Osteoblast (primary cell): ENCODE data around the gene LRP2BP. TPM values are rescaled to one million over a fixed set of nuclear protein-coding genes. Genes with fewer than 3 reads are reported as not detected.
A peak's percentile ranks its signal among the peaks of the same experiment; 100 is the strongest.

Source experiments
- DNase-seq: peaks from one replicate; pipeline ENCODE4 v3.0.0; 2011; ENCODE audit warnings: low spot score, mixed read lengths; ENCODE audit not compliant: insufficient read length; ENCODE audit errors: missing footprints
- H2AFZ ChIP-seq: 2 replicates; pipeline ENCODE4 v1.6.0; 2011; ENCODE audit warnings: mild to moderate bottlenecking, low read length
- H3K27ac ChIP-seq: 2 replicates; pipeline ENCODE4 v1.5.1; 2011; ENCODE audit warnings: mild to moderate bottlenecking, low read depth, low read length, moderate library complexity
- H3K27me3 ChIP-seq: 2 replicates; pipeline ENCODE4 v1.6.0; 2012; ENCODE audit warnings: mild to moderate bottlenecking, control low read depth, inconsistent platforms, low read length, moderate library complexity; ENCODE audit not compliant: insufficient read depth
- H3K36me3 ChIP-seq: 2 replicates; pipeline ENCODE4 v1.5.1; 2011; ENCODE audit warnings: mild to moderate bottlenecking, low read length, control low read depth, moderate library complexity; ENCODE audit not compliant: insufficient read depth
- H3K4me1 ChIP-seq: 2 replicates; pipeline ENCODE4 v1.5.1; 2011; ENCODE audit warnings: mild to moderate bottlenecking, low read length, control low read depth, moderate library complexity; ENCODE audit not compliant: insufficient read depth
- H3K4me2 ChIP-seq: 2 replicates; pipeline ENCODE4 v1.6.0; 2011; ENCODE audit warnings: mild to moderate bottlenecking, low read length; ENCODE audit not compliant: insufficient read depth
- H3K4me3 ChIP-seq: fragments of 200-600 bp; sonication (generic); 3 replicates; pipeline ENCODE4 v1.5.1; 2012; ENCODE audit warnings: mild to moderate bottlenecking, low read length, inconsistent platforms; ENCODE audit not compliant: insufficient read depth
- H3K79me2 ChIP-seq: 2 replicates; pipeline ENCODE4 v1.6.0; 2012; ENCODE audit warnings: mild to moderate bottlenecking, low read length, control low read depth, inconsistent platforms; ENCODE audit not compliant: insufficient read depth
- H3K9me3 ChIP-seq: 2 replicates; pipeline ENCODE4 v1.5.1; 2011; ENCODE audit warnings: low read depth, low read length, control low read depth
- H4K20me1 ChIP-seq: 2 replicates; pipeline ENCODE4 v1.6.0; 2012; ENCODE audit warnings: mild to moderate bottlenecking, low read length, control low read depth; ENCODE audit not compliant: insufficient read depth
- total RNA-seq: library from RNA; depleted of rRNA; stranded (reverse); fragments of >200 nt; gene quantifications from 2 replicates; pipeline ENCODE4 v1.2.3, GENCODE V29; 2012
- TF ChIP-seq, protein P1 (sequence below): IDR thresholded peaks from 2 replicates; pipeline ENCODE4 v1.5.1; 2011; ENCODE audit warnings: mild to moderate bottlenecking, low read depth, low read length, moderate library complexity; ENCODE audit errors: extremely low read depth

Gene LRP2BP
- total RNA-seq, 1 donor: 1.4 TPM

DNA sequence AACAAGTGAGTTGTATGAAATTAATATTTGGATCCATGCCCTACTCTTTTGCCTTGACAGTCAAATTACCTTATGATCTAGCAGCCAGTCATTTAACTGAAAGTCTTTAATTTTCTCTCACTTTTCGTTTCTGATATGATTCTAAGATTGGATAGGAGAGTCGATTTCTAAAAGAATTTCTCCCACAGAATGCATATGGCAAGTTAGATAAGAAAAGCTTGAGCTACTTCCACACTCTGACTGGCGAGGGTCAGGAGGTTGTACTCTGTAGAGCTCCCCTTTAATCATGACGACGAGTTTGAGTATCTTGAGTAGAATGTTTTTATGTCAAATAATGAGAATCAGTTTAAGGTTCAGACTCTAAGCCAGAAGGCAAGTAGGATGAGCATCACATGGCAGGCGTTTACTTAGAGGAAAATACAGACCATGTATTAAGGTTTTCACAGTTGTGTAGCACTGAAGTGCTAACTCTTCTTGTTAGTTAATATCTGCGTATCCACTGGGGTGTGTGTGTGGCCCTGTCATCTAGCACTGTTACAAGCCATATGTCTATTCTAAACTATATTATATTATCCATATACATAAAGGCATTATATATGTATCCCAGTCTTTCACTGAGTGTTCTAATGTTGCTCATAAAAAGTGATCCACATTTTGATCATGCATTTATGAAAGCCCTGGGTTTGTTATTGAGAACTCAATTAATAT is 37.8 kb downstream of the LRP2BP start:
- H2AFZ ChIP-seq: no peak overlapping the region
- no peak overlapping the region for H3K4me3 ChIP-seq
- no peaks in the 10 kb centered on the region for H3K79me2 ChIP-seq
- H3K4me1 ChIP-seq: peaks cover 30% of the 10 kb centered on the region
- peaks cover 36% of the 10 kb centered on the region for H3K36me3 ChIP-seq
- peak overlapping the region; percentile 96 for H3K27ac ChIP-seq
- no peaks in the 10 kb centered on the region for H3K27me3 ChIP-seq
- TF ChIP-seq, protein P1, sequence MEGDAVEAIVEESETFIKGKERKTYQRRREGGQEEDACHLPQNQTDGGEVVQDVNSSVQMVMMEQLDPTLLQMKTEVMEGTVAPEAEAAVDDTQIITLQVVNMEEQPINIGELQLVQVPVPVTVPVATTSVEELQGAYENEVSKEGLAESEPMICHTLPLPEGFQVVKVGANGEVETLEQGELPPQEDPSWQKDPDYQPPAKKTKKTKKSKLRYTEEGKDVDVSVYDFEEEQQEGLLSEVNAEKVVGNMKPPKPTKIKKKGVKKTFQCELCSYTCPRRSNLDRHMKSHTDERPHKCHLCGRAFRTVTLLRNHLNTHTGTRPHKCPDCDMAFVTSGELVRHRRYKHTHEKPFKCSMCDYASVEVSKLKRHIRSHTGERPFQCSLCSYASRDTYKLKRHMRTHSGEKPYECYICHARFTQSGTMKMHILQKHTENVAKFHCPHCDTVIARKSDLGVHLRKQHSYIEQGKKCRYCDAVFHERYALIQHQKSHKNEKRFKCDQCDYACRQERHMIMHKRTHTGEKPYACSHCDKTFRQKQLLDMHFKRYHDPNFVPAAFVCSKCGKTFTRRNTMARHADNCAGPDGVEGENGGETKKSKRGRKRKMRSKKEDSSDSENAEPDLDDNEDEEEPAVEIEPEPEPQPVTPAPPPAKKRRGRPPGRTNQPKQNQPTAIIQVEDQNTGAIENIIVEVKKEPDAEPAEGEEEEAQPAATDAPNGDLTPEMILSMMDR: no peak
- H3K4me2 ChIP-seq: peak overlapping the region; percentile 54
- H3K9me3 ChIP-seq: no peaks in the 10 kb centered on the region
- no peaks in the 10 kb centered on the region for H4K20me1 ChIP-seq
- no peak for DNase-seq

DNA sequence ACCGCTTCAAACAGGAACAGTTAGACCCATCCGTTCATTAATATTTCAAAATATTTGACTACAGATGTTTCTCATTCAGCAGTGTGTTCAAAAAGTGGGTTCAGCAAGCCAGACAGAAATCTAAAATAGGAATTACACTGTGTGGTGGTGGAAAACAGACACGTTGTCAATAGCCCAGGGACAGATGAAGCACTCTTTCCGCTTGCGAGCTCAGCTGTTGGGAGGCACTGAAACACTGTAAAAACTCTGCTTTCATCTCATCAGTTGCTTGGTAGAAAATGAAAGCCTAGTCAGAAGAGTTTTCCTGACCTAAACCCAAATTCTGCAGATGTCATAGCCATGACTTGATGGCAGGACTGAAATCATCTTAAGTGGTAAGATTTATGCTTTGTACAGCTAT is 38.5 kb downstream of the LRP2BP start:
- H3K4me2 ChIP-seq: no peak overlapping the region

DNA sequence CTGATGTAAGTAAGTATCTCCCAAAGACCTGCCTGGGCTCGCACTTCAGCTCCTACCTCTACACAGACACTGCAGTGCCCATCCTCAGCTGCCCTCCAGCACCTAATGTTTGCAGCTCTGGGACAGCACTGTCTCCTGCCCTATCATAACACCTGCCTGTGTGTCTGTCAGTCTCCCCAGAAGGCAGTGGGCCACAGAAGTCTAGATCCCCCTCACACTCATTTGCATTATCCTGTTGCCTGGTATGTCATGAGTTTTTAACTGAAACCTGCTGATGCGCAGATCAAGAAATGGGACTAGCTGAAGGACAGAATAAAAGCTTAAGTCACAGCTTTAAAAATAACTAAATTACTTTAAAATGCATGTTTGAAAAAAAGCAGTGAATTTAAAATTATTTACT is 43.0 kb downstream of the LRP2BP start:
- Histone ChIP-seq H3K9me3 (no peaks in the 10 kb centered on the region), H3K27me3 (no peaks in the 10 kb centered on the region), H3K27ac (no peak overlapping the region), H3K4me1 (peaks cover 7% of the 10 kb centered on the region), H2AFZ (no peak overlapping the region), H3K79me2 (no peaks in the 10 kb centered on the region), H3K4me3 (no peak overlapping the region), H3K4me2 (no peak overlapping the region), H4K20me1 (no peaks in the 10 kb centered on the region), H3K36me3 (peaks cover 63% of the 10 kb centered on the region)
- peak; percentile 34 for DNase-seq
- TF ChIP-seq, protein P1: no peak

More for the DNA sequence above, 38.5 kb downstream of the LRP2BP start:
- Histone ChIP-seq H3K27ac (peak overlapping the region; percentile 96), H3K4me1 (peaks cover 30% of the 10 kb centered on the region), H2AFZ (no peak overlapping the region), H4K20me1 (no peaks in the 10 kb centered on the region), H3K9me3 (no peaks in the 10 kb centered on the region), H3K27me3 (no peaks in the 10 kb centered on the region), H3K36me3 (peaks cover 41% of the 10 kb centered on the region), H3K79me2 (no peaks in the 10 kb centered on the region), H3K4me3 (no peak overlapping the region)
- no peak for DNase-seq
- TF ChIP-seq, protein P1: no peak

DNA sequence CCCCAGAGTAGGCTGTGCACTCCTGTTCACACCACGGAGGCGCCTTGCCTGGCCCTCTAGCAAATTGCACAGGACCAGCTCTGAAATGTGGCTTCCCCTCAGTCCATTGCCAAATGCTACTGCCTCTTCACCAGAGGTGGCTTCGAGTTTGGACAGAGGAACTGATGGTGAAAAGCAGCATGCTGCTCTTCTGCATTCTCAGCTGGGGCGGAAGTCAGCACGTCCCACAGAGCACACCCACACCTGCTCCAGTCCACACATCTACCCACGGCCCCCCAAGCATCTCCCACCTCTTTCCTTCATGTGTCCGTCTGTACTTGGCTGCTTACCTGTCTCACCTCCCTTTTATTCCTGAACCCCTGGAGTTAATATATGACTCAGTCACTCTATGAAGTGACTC is 43.5 kb downstream of the LRP2BP start:
- Histone ChIP-seq H4K20me1 (no peaks in the 10 kb centered on the region), H3K4me3 (no peak overlapping the region), H3K27ac (no peak overlapping the region), H3K4me1 (peaks cover 2% of the 10 kb centered on the region), H3K27me3 (no peaks in the 10 kb centered on the region), H2AFZ (no peak overlapping the region), H3K4me2 (no peak overlapping the region), H3K36me3 (peaks cover 58% of the 10 kb centered on the region), H3K9me3 (no peaks in the 10 kb centered on the region), H3K79me2 (no peaks in the 10 kb centered on the region)
- TF ChIP-seq, protein P1: no peak
- DNase-seq: no peak
